Adipose tissue (tissue), 3 donors: ENCODE data around the gene POC1B. TPM values are rescaled to one million over a fixed set of nuclear protein-coding genes. Genes with fewer than 3 reads are reported as not detected.

Experiments
- H3K27ac ChIP-seq: one replicate; pipeline ENCODE4 v1.5.1; 2013; ENCODE audit warnings: low read depth, low read length
- WGBS, 3 donors: extraction: QIAGEN DNeasy Blood & Tissue Kit; methylation state at CpG; one replicate each; pipeline ENCODE4 v1.1.7; 2013; 5-methylcytosine and 5-hydroxymethylcytosine counted together
- polyA plus RNA-seq, 3 donors: library from polyadenylated mRNA; stranded (reverse); fragments of 200-250 nt; gene quantifications; one replicate each; pipeline ENCODE4 v1.2.3, GENCODE V29; 2013
- donor health status: healthy with polysubstance abuse.
- donor health status: Bipolar disorder and iron deficiency.
- donor health status: healthy.

POC1B gene
- polyA plus RNA-seq, 3 donors, result 3.6 to 8.1 (median 6.1) TPM

DNA sequence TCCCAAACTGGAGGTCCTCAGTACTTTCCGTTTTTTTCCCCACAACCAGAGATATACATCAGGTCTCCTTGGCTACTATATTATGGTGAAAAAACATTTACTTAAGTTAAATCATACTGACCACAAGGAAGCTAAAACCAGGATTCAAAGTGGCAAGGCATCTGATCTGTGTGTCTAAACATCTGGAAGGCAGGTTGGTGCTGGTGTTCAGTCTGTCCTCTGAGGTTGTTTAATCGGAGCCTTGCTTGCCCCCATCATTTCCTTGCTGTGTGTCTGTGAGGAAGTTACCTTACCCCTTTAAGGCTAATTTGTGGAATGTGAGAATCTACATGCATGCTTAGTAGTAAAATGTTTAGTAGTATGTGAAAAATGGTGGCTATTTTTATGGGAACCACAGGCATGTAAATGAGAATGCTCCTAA is 76.9 kb downstream of the POC1B start:
- 84 to 98% (median 85%) methylated on average over 2 of the region's 2 CpGs for WGBS, 3 donors
- H3K27ac ChIP-seq, result no peak overlapping the region

DNA sequence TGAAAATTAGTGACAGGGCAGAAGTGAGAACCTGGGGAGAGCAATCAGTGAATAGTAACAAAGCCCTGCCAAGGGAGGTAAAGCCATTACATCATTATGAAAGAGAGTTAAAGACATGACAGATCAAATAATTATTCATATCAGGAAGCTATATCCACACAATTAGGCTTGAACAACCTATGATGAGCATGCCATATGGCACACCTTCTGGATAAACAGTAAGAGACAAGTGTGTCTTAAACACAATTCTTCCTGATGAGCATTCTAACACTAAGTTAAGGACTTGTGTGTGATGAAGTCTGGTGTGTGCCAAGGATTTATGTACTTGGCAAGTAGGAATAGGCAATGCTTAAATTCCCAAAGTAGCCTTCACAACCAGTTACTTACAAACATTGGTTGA is 77.3 kb downstream of the POC1B start:
- H3K27ac ChIP-seq, result no peak overlapping the region

DNA sequence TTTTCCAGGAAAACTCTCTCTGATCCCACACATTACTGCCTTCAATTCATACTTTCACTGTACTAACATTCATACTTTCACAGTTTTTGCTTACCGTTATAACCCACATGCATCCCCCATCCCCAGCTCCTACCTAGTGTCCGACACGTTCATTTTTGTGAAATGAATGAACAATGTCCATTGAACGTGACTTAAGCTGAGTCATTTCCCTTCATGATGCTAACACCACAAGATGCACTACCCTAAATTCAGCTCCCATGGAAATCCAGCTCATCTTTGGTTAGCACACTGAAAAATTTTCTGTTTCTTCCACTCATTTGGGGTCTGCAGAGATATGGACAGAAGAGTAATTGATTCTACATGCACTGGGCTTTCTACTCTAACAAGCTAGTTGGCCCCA is 85.9 kb downstream of the POC1B start:
- WGBS, 3 donors, result 78 to 96% (median 78%) methylated on average over 4 of the region's 4 CpGs
- no peak overlapping the region for H3K27ac ChIP-seq

DNA sequence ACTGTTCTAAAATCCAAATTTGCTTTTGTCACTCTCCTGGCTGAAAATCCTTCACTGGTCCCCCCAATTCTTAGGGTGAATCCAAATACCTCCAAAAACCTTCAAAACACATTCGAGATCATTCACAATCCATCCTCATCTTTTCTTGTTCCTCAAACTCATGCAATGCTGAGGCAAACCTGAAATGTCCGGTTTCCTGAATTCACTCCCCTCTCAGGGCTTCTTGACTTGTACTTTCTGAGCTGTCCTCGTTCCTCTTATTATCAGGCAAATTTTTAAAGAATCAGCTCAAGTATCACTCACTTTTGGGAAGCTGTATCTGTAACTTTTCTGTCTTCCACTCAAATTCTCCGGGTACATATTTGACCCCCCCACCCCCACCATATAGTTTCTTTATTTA is 88.6 kb downstream of the POC1B start:
- H3K27ac ChIP-seq, result no peak overlapping the region
- 60 to 90% (median 74%) methylated on average over 4 of the region's 4 CpGs for WGBS, 3 donors

DNA sequence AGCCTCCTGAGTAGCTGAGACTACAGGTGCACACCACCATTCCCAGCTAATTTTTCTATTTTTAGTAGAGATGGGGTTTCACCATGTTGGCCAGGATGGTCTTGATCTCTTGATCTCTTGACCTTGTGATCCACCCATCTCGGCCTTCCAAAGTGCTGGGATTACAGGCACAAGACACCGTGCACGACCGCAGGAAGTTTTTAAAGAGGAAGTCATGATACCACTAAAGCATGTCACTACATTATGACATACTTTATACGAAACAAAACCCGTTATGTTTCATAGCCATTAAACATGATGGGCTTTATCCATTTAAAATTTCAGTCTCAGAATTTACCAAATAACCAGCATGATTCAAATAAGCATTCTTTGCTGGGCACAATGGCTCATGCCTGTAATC is 89.8 kb downstream of the POC1B start:
- 58 to 91% (median 67%) methylated on average over 6 of the region's 6 CpGs for WGBS, 3 donors
- H3K27ac ChIP-seq, result no peak overlapping the region

DNA sequence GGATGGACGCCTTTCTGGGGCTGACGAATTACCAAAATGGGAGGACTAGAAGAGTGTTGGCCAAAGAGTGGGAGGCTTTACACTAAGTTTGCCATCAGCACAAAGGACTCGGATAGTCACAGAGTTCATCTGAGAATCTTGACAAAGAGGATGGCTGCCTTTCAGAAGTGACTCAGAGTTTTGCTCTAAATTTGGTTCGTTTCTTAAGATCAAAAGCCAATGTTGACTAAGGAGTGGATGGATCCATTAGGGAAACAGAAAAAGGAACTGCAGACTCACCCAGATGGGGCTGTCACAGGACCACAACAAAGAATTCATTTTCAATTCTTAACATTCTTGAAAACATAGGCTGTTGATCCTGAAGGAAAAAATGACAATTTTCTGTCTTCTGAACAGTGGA is 92.2 kb downstream of the POC1B start:
- WGBS, 3 donors, result 72 to 82% (median 80%) methylated on average over 4 of the region's 4 CpGs
- H3K27ac ChIP-seq, result no peak overlapping the region

DNA sequence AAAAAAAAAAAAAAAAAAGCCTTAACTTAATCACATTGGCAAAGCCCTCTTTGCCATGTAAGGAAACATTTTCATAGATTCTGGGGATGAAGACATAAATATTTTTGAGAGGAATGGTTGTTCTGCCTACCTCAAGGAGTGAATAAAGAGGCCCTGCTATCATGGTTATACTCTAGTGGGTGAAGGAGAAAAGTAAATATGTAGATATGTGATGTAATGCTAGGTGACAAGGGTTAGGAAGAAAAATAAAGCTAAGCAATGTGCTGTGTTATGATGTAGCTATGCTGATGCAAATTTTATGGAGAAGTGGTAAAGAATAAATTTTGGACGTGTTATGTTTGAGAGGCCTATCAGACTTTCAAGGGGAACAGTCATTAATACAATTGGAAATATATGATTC is 93.5 kb downstream of the POC1B start:
- 97 to 100% (median 97%) methylated on average over 1 of the region's 1 CpG for WGBS, 3 donors
- H3K27ac ChIP-seq, result no peak overlapping the region

DNA sequence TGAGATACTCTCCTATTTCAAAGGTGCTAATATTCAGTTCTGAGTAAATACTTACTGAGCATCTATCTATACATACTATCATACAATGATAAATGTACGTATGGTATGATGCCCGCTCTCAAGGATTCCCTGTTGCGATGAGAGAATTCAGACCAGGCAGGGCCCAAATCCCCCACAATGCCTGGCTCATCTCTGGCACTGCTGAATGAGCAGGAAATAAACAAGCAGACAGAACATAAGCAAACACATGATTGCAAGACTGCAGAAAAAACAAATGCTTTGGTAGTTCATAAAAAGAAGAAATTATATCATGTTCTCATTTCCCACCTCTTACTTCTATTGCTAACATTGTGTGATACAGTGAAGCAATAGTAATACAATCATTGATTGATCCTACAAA is 96.3 kb downstream of the POC1B start:
- WGBS, 3 donors, result 96 to 99% (median 98%) methylated on average over 3 of the region's 3 CpGs

DNA sequence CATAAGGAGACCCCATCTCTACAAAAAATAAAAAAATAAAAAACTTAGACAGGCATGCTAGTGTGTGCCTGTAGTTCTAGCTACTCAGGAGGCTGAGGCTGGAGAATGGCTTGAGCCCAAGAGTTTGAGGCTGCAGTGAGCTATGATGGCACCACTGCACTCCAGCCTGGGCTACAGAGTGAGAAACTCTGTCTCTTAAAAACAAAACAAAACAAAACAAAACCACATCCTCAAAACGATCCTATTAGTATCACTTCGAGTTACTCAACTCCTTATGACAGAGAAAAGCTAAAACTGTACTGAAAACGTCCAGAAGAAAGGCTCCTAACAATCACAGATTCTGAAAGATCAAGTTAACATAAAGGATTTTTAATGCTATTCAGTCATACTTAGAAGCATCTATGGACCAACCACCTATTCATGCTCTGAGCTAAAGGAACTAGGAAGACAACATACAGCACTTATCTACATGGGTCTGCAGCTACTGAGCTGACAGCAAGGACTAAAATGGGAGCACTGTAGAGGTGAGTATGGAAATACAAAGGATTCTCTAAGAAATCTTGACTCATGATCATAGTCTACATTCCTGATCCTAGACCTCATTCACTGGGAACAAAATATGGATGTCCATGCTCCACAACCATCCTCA is 98.2 kb downstream of the POC1B start:
- H3K27ac ChIP-seq, result no peak overlapping the region
- 51 to 75% (median 65%) methylated on average over 3 of the region's 3 CpGs for WGBS, 3 donors

More for the DNA sequence above, 96.3 kb downstream of the POC1B start:
- no peak overlapping the region for H3K27ac ChIP-seq

DNA sequence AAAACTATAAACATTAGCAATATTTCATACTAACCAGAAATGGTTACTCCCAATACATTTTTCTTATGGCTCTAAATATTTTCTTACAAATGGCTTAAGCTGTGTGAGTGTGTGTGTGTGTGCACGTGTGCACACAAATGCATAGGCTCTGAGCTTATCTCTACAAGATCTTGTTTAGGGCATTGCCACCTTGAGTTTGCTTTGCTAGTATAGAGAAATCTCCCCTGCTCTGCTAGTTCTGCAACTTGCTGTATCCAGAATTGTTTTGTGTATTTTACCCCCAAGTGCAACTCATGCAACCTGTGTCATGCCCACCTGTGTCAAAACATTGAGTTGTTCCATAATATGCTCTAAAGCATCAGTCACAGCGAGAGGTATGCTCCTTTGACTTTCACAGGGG is 101.0 kb downstream of the POC1B start:
- 96 to 98% (median 97%) methylated on average over 2 of the region's 2 CpGs for WGBS, 3 donors
- H3K27ac ChIP-seq, result no peak overlapping the region

DNA sequence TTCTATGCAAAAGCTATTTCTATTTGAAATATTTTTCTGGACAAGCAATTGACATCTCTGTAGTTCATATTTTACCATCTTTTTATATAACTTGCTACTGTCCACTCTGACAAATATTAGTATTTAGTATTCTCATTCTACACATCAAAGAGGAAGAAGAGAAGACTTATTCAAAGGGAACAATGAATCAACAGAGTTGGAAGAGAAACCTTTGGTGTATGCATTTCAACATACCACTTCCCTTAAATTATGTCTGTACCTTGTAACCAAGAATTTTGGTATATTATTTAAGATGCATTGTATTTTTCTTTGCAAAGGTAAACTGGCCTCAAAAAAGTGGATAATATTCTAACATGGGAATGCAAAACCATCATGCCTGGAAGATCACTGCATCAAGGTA is 101.5 kb downstream of the POC1B start:
- H3K27ac ChIP-seq, result no peak overlapping the region

DNA sequence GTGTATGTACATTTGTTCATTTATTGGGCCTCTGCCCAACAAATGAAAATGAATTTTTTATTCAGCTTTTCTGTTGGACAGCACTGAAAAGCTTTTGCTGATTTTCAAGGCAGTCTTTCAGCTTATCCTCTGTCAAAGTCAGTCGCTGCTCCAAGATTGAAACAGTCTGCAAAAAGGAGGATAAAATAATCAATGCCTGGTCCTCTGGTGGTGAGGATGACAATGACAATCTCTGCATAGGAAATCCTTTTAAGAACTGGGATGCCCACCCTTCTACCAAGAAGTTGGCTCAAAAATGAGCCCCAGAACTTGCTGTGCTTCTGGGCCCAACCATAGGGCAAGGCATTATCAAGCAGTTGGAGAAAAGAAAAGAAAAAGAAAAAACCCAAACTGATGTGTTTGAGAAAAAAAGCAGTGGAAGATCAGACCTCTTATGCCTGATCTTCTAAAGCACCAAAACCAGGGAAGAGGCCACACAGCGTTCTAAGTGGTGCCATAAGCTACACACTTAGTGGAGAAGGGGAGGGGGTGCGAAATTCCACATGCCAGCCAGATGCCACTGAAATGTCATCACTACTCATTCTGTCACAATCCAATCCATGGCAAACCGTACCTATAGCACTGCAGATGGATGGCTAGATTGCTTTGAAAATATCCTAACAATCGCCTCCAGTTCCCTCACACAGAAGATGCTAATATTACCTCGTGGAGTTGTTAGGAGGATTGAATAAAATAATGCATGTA is 104.6 kb downstream of the POC1B start:
- WGBS, 3 donors, result 89 to 94% (median 90%) methylated on average over 6 of the region's 6 CpGs

DNA sequence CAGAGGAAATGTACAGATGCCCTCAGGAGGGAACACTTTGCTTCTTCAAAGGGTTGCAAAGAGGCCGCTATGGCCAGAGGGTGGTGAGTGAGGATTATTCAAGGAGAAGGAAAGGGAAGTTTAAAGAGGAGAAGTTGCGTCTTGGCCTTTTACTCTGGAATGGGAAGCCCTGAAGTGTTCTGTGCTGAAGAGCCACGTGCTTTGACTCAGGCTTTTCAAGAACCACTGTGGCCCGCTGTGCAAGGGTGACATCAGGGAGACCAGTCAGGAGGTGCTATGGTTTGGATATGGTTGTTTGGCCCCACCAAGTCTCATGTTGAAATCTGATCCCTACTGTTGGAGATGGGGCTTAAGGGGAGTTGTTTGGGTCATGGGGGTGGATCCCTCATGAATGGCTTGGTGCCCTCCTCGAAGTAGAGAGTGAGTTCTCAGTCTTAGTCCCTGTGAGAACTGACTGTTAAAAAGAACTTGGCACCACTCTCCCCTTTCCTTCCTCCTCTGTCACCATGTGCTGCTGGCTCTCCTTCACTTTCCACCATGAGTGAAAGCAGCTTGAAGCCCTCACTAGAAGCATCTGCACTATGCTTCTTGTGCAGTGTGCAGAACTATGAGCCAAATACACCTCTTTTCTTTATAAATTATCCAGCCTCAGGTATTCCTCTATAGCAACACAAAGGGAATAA is 107.5 kb downstream of the POC1B start:
- 73 to 91% (median 83%) methylated on average over 5 of the region's 5 CpGs for WGBS, 3 donors
- no peak overlapping the region for H3K27ac ChIP-seq

More for the DNA sequence above, 104.6 kb downstream of the POC1B start:
- H3K27ac ChIP-seq, result no peak overlapping the region

DNA sequence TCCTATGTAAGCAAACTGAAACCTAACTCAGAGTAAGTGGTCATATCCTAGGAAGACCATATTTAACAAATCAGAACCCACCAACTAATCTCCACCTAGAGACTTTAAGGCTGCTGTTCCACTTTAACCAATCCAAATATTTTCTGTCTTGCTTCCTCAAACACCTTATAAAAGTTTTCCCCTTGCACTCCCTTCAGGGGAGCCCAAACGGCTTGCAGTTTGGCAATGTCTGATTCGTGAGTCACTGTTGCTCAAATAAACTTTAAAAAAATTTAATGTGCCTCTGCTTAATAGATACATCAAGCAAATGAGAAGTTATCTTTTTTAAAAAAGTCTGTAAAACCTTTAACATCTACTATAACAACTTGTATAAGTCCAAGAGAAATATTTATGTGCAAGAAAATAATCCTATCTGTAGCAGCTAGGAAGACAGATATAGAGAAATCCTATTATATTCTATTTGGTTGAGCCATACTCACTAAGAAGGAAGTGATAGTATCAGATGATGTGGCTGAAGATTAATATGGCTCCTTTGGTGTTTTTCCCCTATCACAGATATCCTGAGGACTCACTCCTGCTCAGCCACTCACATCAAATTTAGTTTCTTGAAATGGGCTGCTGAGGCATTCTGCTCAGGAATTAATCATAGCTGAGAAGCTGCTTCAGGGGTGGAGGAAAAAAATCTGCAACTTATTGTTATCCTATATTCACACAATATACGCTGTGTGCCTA is 108.4 kb downstream of the POC1B start:
- WGBS, 3 donors, result 58 to 85% (median 60%) methylated on average over 3 of the region's 3 CpGs
- no peak overlapping the region for H3K27ac ChIP-seq

DNA sequence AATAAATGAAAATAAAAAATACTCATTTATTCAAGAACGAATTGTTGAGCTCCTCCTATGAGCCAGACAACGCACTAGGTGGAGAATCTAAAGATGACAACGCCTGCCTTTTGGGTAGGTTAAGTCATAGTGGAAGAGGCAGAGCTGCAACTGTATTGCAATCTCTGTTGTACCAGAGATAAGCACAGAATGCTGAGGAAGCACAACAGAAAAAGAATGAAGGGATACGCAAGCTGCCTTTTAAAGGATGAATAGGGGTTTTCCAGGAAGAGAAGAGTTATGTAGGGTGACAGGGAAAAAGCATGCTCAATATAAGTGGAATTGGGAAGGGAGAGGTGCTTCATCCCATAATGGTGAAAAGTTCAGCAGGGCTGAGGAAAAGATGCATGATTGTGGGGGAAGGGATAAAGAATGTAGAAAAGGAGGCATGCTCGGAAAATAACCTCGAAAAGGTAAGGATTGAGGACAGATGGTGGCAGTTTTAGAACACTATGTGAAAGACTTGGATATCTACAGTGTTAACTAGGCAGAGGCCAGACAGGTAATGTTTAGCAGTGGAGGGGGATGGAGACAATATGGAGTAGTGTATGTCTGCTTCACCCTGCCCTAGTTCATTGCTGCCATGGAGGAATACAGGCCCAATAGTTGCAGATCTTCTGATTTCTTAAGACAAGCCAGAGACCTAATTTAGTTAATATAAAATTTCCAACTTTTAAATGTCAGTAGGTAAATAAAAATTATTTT is 109.6 kb downstream of the POC1B start:
- 92 to 97% (median 97%) methylated on average over 6 of the region's 6 CpGs for WGBS, 3 donors
- H3K27ac ChIP-seq, result no peak overlapping the region

DNA sequence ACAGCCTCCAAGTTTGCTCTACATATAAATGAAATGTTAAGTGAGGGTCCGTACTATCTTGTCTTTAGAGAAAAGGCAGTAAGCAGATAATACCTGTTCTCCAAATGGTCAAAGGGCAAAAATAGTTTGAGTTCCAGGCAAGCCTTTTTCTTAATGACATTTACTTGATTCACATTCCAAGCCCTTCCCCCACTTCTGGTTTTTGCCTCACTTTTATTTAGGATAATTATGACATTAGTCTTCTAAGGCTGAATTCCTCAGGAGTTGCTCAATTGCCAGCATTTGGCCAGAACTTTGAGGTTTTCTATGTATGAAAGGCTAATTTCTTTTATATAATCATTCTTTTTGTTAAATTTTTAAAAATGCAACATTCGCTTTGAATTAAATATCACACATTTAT is 111.0 kb downstream of the POC1B start:
- 91 to 99% (median 97%) methylated on average over 2 of the region's 2 CpGs for WGBS, 3 donors

DNA sequence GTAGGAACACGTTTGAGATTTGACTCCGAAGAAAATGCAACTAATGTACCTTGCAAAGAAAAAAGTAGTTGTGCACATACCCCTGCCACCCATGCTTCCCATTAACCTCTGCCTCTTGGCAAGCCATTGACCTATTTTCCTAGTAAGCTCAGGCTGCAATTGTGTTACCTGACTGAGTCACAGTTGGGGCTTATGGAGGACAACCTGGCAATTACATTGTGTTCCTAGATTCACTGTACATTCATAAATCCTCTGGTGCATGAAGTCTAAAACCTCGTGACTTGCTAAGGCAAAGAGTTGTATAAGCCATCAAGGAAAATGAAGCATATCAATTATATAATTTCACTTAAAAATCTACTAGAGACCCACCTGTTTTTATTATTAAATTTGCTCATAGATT is 111.5 kb downstream of the POC1B start:
- WGBS, 3 donors, result 91 to 95% (median 93%) methylated on average over 3 of the region's 3 CpGs
- no peak overlapping the region for H3K27ac ChIP-seq

More for the DNA sequence above, 111.0 kb downstream of the POC1B start:
- no peak overlapping the region for H3K27ac ChIP-seq

DNA sequence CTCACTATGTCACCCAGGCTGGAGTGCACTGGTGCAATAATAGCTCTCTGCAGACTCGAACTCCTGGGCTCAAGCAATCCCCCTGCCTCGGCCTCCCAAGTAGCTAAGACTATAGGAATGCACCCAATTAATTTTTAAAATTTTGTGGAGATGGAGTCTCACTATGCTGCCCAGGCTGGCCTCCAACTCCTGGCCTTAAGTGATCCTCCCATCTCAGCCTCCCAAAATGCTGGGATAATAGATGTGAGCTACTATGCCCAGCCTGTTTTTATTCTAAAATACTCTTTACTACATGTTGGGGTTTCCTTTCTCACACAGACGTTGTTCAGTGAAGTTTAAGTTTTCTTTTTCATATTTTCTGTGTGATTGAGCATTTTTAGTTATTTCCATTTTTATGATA is 112.6 kb downstream of the POC1B start:
- WGBS, 3 donors, result 92 to 98% (median 93%) methylated on average over 3 of the region's 3 CpGs
- no peak overlapping the region for H3K27ac ChIP-seq
